Measurements from ENCODE around the gene ENTPD8.
"Not testable (repeated sequence)": the region's sequence is repeated elsewhere in the genome, so short reads cannot be mapped to it uniquely, and the experiment has no call there.

The ENTPD8 gene

GRCh38 chr9:137410236-137410890, 30.8 kb downstream of the ENTPD8 start:
- not testable (repeated sequence) for DNase-seq

GRCh38 chr9:137409515-137409914, 31.6 kb downstream of the ENTPD8 start:
- DNase-seq = no peak

- no peak for DNase-seq
Measured at GRCh38 chr9:137408651-137409405, 32.3 kb downstream of the ENTPD8 start.

GRCh38 chr9:137407590-137408300, 33.4 kb downstream of the ENTPD8 start:
- DNase-seq = no peak

- DNase-seq = peak; percentile 53
Measured at GRCh38 chr9:137406876-137407589, 34.1 kb downstream of the ENTPD8 start.

GRCh38 chr9:137406085-137406760, 34.9 kb downstream of the ENTPD8 start:
- DNase-seq = no peak

GRCh38 chr9:137405677-137406081, 35.5 kb downstream of the ENTPD8 start:
- no peak for DNase-seq

- no peak for DNase-seq
Measured at GRCh38 chr9:137404961-137405567, 36.1 kb downstream of the ENTPD8 start.

- no peak for DNase-seq
Measured at GRCh38 chr9:137403269-137403668, 37.9 kb downstream of the ENTPD8 start.

- DNase-seq = no peak
Measured at GRCh38 chr9:137402746-137403145, 38.4 kb downstream of the ENTPD8 start.

GRCh38 chr9:137398561-137399468, 42.3 kb downstream of the ENTPD8 start:
- DNase-seq = no peak

GRCh38 chr9:137397675-137398423, 43.3 kb downstream of the ENTPD8 start:
- no peak for DNase-seq

- DNase-seq = no peak
Measured at GRCh38 chr9:137396634-137397367, 44.4 kb downstream of the ENTPD8 start.

- no peak for DNase-seq
Measured at GRCh38 chr9:137396227-137396626, 44.9 kb downstream of the ENTPD8 start.

GRCh38 chr9:137395666-137396010, 45.5 kb downstream of the ENTPD8 start:
- no peak for DNase-seq

GRCh38 chr9:137394866-137395665, 46.1 kb downstream of the ENTPD8 start:
- DNase-seq = no peak

GRCh38 chr9:137393176-137394150, 47.7 kb downstream of the ENTPD8 start:
- no peak for DNase-seq
